ENCODE data around the gene DCBLD2.
A peak's percentile ranks its signal among the peaks of the same experiment; 100 is the strongest.

The DCBLD2 gene

GRCh38 chr3:98788651-98789050 lies 112.8 kb downstream of the DCBLD2 start:
- DNase-seq, result peak; percentile 4 to 32

GRCh38 chr3:98787181-98787580 lies 114.3 kb downstream of the DCBLD2 start:
- DNase-seq, result no peak

- DNase-seq, result no peak
Observed at GRCh38 chr3:98786364-98787006, 115.0 kb downstream of the DCBLD2 start.

DNA sequence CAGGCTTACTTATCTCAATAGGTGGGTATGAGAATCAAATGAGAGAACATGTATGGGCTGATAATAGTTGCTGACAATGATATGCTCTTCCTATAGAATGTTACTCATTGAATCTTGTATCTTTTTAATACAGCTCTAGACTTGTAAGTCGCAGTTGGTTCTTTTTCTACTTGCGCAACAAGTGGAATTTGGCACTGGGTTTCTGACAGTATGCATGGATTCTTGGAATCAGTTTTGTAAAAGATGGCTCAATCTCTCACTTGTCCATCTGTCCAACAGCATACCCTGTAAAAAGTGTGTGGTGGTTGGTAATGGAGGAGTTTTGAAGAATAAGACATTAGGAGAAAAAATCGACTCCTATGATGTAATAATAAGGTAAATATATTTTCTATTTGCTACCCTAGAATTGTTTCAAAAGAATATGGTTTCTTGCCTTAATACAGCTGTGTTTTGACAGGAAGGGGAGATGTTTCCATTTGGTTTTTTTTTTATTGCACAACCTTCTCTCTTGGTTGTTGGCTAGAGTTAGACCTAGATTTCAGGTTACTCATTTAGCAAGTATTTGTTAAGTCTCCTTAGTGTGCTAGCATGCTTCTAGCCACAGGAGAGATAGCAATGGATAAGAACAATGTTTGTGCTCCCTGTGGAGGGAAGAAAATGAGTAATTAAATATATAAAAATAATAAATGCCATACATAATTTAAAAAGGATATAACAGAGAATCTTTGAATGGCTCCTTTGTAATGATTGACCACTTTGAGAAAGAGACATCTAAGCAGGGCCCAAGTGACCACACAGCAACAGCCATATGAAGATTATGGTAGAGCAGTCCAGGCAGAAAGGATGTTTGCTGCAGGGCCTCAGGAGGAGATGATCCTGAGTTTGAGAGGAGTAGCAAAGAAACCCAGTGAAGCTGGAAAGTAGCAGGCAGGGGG lies 116.6 kb downstream of the DCBLD2 start:
- peak in 1 of 2 experiments; percentile 6 for DNase-seq

GRCh38 chr3:98784042-98784441 lies 117.5 kb downstream of the DCBLD2 start:
- DNase-seq, result no peak

DNA sequence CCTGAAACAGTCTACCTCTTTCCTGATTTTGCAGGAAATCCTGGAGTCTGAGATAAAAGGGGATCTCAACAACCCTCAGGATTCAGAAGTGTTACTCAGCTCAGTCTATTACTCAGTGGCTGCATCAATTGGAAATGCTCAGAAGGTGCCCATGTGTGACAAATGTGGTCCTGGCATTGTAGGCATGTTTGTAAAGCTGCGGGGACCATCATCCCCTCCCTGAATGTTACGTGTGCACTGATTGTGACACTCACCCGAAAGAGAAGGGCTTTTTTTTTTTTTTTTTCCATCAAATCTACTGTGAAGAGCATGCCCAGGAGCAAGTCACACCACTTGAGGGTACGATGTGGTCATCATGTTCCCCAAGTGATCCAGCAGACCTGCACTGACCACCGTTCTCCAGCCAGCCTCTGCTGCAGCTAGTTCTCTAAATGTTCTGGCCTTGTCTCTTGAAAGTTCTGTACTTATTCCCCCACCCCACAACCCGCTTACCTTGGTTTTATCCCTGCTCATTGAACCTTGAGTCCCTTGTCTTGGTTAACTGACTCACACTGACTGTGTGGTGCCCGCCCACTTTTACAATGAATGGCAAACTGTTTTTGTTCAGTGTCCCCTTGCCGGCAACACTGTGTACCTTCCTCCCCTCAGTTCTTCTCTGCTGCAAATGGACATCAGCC lies 118.5 kb downstream of the DCBLD2 start:
- no peak for DNase-seq

DNA sequence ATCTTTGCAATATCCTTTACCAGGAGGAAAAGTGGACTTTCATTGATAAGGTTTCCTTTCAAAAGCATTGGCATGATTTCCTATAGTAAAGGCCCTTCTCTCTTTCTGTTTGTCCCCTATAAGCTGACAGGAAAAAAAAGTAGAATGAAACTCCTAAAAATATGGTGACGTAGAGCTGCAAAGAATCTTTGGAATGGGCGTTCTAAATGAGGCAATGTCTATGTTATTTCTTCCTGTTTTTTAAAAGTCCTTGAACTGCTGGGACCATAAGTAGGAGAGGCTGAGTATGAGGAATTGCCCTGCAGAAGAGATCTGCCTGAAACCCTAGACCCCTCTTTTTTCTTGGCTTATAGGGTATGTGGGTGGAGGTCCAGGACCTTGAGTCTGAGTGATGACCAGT lies 121.2 kb downstream of the DCBLD2 start:
- DNase-seq, result no peak

DNA sequence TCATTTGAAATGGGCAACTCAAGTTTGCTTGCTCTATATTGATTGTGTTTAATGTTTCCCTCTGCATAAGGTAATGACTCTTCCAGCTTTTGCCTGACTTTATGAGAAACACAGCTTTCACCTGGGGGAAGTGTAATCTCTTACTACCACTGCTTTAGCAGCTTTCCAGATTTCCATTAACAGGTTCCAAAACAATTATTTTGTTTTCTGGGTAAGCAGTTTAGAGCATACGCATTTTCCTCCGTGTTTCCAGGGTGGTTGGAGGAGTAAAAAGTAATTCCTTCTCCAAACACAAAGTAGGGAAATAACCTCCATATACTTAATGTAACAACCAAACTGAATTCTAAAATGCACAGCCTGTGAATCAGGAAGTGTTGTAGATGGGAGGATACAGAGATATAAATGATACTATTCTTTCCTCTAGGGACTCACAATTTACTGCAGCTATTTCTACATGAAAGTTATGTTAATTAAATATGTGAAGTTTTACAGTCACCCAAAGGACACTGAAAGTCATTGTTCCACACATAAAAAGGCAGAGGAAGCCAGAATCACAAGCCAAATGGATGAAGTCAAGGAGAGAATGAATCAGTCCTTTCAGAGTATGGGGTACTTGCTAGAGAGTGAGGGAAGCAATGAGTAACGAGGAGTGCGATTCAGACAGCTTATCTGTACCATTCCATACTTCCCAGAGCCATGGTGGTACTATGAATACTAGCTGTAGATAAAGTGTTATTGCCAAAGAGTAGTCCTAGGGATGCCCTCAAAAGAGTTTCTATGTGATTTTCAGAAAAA lies 121.8 kb downstream of the DCBLD2 start:
- DNase-seq, result no peak

DNA sequence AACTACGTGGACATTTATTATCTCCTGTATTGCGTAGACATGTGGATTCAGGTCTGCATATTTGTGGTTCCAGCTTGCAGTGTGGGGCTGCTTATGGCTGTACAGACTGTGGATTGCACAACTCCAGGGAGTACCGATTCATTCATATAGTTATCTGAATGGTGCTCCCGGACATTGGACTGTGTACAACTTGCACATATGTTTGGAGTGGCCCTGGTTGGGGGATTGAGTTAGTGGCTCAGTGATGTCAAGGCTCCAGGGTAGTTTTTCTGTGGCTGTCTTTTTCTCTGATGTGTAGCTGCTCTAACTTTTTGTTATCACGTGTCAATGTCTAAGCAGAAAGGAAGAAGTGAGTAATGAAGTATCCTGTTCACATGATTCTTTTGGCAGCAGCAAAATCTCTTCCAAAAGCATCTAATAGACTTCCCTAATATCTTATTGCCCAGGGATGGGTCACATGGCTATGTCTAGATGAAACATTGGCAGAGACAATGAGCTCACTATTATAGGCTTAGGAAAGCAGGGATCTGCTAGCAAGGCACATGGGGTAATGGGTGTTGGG lies 122.6 kb downstream of the DCBLD2 start:
- DNase-seq, result peak; percentile 78

- peak; percentile 55 to 61 for DNase-seq
Observed at GRCh38 chr3:98778383-98778782, 123.1 kb downstream of the DCBLD2 start.

- no peak for DNase-seq
Observed at GRCh38 chr3:98777801-98778220, 123.7 kb downstream of the DCBLD2 start.

DNA sequence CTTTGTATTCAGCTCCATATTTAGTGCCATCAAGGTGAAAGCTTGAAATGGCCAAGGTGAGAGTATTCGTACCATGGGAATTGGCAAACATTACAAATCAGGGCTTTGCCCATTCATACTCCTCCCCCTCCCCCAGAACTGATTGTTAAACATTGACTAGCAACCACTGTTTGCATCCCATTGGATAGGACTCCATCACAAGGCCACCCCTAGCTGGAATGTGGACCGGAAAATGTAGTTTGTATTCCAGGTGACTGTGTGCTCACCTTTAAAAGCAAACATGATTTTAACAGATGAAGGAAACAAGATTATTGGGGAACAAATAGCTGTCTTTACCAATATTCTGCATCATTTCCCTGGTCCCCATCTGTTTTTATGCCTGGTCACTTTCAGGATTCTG lies 124.2 kb downstream of the DCBLD2 start:
- no peak for DNase-seq

GRCh38 chr3:98776140-98776493 lies 125.4 kb downstream of the DCBLD2 start:
- DNase-seq, result no peak

GRCh38 chr3:98775459-98776139 lies 125.9 kb downstream of the DCBLD2 start:
- DNase-seq, result no peak

GRCh38 chr3:98772022-98772421 lies 129.5 kb downstream of the DCBLD2 start:
- DNase-seq, result no peak

DNA sequence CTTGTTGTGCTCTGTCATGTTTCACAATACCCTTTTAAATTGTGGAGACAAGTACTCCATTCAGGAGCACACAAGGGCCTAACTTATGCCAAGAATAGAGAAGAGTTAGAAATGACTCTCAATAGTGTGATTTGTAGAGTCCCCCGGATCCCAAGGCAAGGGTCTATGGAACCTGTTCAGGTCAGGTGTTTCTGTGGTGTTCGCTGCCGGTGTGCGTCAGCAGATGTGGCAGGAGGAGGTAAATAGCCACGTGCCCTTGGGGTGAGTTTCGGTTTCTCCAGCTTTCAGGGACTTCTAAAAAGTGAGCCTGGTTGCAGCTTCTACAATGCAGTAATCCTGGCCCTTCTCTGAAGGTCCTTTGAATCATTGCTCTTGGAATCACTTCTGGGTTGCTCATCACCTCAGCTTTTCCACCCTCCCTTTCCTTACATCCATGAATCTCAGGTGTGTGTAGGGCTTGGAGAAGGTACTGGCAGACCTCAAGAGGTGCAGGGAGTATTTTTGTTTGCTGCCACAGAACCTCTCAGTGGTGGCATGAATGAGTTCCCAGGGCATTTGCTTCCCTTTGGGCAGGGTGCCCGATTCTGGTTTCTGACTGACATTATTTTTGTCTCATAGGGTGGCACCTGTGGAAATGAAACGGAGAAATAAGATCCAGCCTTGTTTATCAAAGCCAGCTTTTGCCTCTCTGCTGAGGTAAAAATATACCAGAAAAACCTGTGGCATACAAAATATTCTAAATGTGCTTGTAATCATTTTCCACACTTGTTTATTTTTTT lies 131.0 kb downstream of the DCBLD2 start:
- DNase-seq, result no peak

GRCh38 chr3:98769448-98769847 lies 132.0 kb downstream of the DCBLD2 start:
- no peak for DNase-seq

GRCh38 chr3:98768961-98769360 lies 132.5 kb downstream of the DCBLD2 start:
- DNase-seq, result no peak

DNA sequence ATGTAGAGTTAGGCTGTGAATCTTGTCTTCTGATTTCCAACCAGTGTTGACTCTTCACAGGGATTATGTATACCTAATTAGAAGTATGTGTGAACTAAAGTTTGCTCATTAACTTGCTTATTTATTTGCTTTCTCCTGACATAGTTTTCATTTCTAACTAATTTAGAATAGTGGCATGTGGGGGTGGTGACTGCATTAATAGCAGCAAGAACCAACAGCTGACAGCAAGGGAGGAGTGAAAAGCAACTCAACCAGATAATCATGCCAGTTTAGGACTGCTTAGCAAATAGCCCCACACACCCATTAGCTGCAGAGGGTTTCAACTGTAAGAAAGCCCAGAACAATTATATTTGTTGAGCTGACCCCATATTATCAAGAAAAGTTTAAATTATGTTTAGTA lies 134.6 kb downstream of the DCBLD2 start:
- DNase-seq, result no peak

- DNase-seq, result no peak
Observed at GRCh38 chr3:98765721-98766120, 135.8 kb downstream of the DCBLD2 start.

DNA sequence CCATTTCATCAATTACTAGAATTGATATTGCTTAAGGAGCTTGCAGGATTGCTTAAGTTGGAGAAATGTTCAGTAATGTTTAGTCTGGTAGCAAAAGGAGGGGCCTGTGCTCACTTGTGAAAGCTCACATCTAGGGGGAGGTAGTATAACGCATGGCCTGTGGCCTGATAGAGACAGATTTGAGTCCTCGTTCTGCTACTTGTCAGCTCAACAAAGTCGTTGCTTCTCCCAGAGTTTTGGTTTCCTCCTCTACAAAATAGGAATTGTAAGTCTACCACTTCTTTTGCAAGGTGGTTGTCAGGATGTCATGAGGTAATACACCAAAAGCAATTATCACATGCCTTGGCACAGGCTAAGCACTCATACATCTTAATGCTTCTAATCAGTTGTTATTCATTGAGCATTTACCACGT lies 137.0 kb downstream of the DCBLD2 start:
- peak; percentile 56 to 67 for DNase-seq

Data from Kasumi-1 (cell line).